GM21515 (cell line): ENCODE data around the gene CSNK1G1.
"Not testable (repeated sequence)": the region's sequence is repeated elsewhere in the genome, so short reads cannot be mapped to it uniquely, and the experiment has no call there.

ENCODE experiments used
- ATAC-seq: cut with Tn5 transposase; IDR thresholded peaks from one replicate; pipeline ENCODE4 v1.9.1; 2021; ENCODE audit not compliant: unreplicated experiment

The CSNK1G1 gene

GRCh38 chr15:64288999-64289398, 67.0 kb downstream of the CSNK1G1 start:
- ATAC-seq: no peak

GRCh38 chr15:64288577-64288976, 67.4 kb downstream of the CSNK1G1 start:
- ATAC-seq: no peak

- no peak for ATAC-seq
Measured at GRCh38 chr15:64287953-64288352, 68.0 kb downstream of the CSNK1G1 start.

- no peak for ATAC-seq
Measured at GRCh38 chr15:64286473-64286872, 69.5 kb downstream of the CSNK1G1 start.

- no peak for ATAC-seq
Measured at GRCh38 chr15:64285871-64286270, 70.1 kb downstream of the CSNK1G1 start.

GRCh38 chr15:64285150-64285549, 70.8 kb downstream of the CSNK1G1 start:
- ATAC-seq: no peak

GRCh38 chr15:64284042-64284441, 71.9 kb downstream of the CSNK1G1 start:
- no peak for ATAC-seq

- no peak for ATAC-seq
Measured at GRCh38 chr15:64282701-64283100, 73.3 kb downstream of the CSNK1G1 start.

- no peak for ATAC-seq
Measured at GRCh38 chr15:64279131-64279530, 76.8 kb downstream of the CSNK1G1 start.

- ATAC-seq: no peak
Measured at GRCh38 chr15:64275934-64276333, 80.0 kb downstream of the CSNK1G1 start.

- no peak for ATAC-seq
Measured at GRCh38 chr15:64274341-64274950, 81.5 kb downstream of the CSNK1G1 start.

GRCh38 chr15:64267331-64267973, 88.5 kb downstream of the CSNK1G1 start:
- ATAC-seq: no peak

GRCh38 chr15:64265188-64265587, 90.8 kb downstream of the CSNK1G1 start:
- ATAC-seq: not testable (repeated sequence)

GRCh38 chr15:64264502-64264901, 91.5 kb downstream of the CSNK1G1 start:
- ATAC-seq: no peak

GRCh38 chr15:64263567-64263966, 92.4 kb downstream of the CSNK1G1 start:
- ATAC-seq: no peak

- no peak for ATAC-seq
Measured at GRCh38 chr15:64256051-64256450, 99.9 kb downstream of the CSNK1G1 start.

GRCh38 chr15:64251658-64252057, 104.3 kb downstream of the CSNK1G1 start:
- ATAC-seq: no peak

- no peak for ATAC-seq
Measured at GRCh38 chr15:64251121-64251520, 104.9 kb downstream of the CSNK1G1 start.

GRCh38 chr15:64249883-64250575, 105.9 kb downstream of the CSNK1G1 start:
- no peak for ATAC-seq

GRCh38 chr15:64249406-64249805, 106.6 kb downstream of the CSNK1G1 start:
- no peak for ATAC-seq

- ATAC-seq: no peak
Measured at GRCh38 chr15:64247906-64248541, 107.9 kb downstream of the CSNK1G1 start.

- no peak for ATAC-seq
Measured at GRCh38 chr15:64247535-64247905, 108.5 kb downstream of the CSNK1G1 start.
